OCI-LY7 (cell line): Measurements from ENCODE around the gene PIP5K1C. TPM values are rescaled to one million over a fixed set of nuclear protein-coding genes. Genes with fewer than 3 reads are reported as not detected.

Experiments
- BruUV-seq: library from RNA; stranded (reverse); fragments of 400-500 nt; replicated peaks from 2 replicates; lab custom pipeline; 2021; lab: Mats Ljungman, UMichigan
- CTCF ChIA-PET: fragments of 300-600 bp; sonication (Branson Sonifier 250); formaldehyde crosslinking; loops from one replicate; lab custom pipeline; 2022; ENCODE audit warnings: antibody characterized with exemption; ENCODE audit not compliant: unreplicated experiment; lab: Charles Lee
- POLR2A ChIA-PET: fragments of 300-600 bp; sonication (Branson Sonifier 250); formaldehyde crosslinking; loops from one replicate; lab custom pipeline; 2022; ENCODE audit warnings: antibody characterized with exemption; lab: Charles Lee
- DNase-seq: peaks from one replicate; pipeline ENCODE4 v3.0.0-alpha.2; 2015; ENCODE audit warnings: low spot score
- H2AFZ ChIP-seq: fragments of 200-600 bp; sonication (generic), shearing (Covaris generic); 2 replicates; pipeline ENCODE4 v1.6.1; 2014; ENCODE audit warnings: mild to moderate bottlenecking, antibody characterized with exemption, low read length, moderate library complexity
- H3K27ac ChIP-seq: fragments of 200-600 bp; sonication (generic); 2 replicates; pipeline ENCODE4 v1.5.1; 2014; ENCODE audit warnings: mixed run types, low read depth, mild to moderate bottlenecking, moderate library complexity, low read length, inconsistent platforms; ENCODE audit not compliant: poor library complexity, severe bottlenecking
- H3K36me3 ChIP-seq: fragments of 200-600 bp; sonication (generic); 2 replicates; pipeline ENCODE4 v1.6.1; 2014; ENCODE audit warnings: mild to moderate bottlenecking, antibody characterized with exemption, low read length, moderate library complexity, mixed read lengths; ENCODE audit not compliant: insufficient read depth
- H3K4me1 ChIP-seq: fragments of 200-600 bp; sonication (generic); 2 replicates; pipeline ENCODE4 v1.5.1; 2014; ENCODE audit warnings: mild to moderate bottlenecking, low read length; ENCODE audit not compliant: insufficient read depth, poor library complexity, severe bottlenecking
- H3K4me2 ChIP-seq: fragments of 200-600 bp; sonication (generic); 2 replicates; pipeline ENCODE4 v1.6.1; 2014; ENCODE audit warnings: mild to moderate bottlenecking, low read length
- H3K4me3 ChIP-seq: fragments of 200-600 bp; sonication (generic); 2 replicates; pipeline ENCODE4 v1.5.1; 2014; ENCODE audit warnings: mild to moderate bottlenecking, low read depth, low read length; ENCODE audit not compliant: poor library complexity, severe bottlenecking
- H3K79me2 ChIP-seq: fragments of 200-600 bp; sonication (generic); 2 replicates; pipeline ENCODE4 v1.6.1; 2016; ENCODE audit warnings: low read depth, mild to moderate bottlenecking, low read length, moderate library complexity, mixed read lengths; ENCODE audit not compliant: insufficient read depth
- H3K9me2 ChIP-seq: fragments of 200-600 bp; sonication (generic); 2 replicates; pipeline ENCODE4 v1.6.1; 2016; ENCODE audit warnings: mild to moderate bottlenecking, low read length, mixed read lengths; ENCODE audit not compliant: insufficient read depth
- H3K9me3 ChIP-seq: fragments of 200-600 bp; sonication (generic); 2 replicates; pipeline ENCODE4 v1.6.1; 2014; ENCODE audit warnings: mild to moderate bottlenecking, mixed run types, low read length, mixed read lengths
- H4K20me1 ChIP-seq: fragments of 200-600 bp; sonication (generic); 2 replicates; pipeline ENCODE4 v1.6.1; 2014; ENCODE audit warnings: mild to moderate bottlenecking, antibody characterized with exemption, low read length, moderate library complexity, mixed read lengths; ENCODE audit not compliant: insufficient read depth
- CTCF ChIP-seq: fragments of 200-600 bp; sonication (generic); conservative IDR thresholded peaks from 2 replicates; pipeline ENCODE4 v1.5.1; 2014; ENCODE audit warnings: mild to moderate bottlenecking, antibody characterized with exemption, low read length, moderate library complexity, mixed read lengths
- EZH2phosphoT487 ChIP-seq: fragments of 200-600 bp; sonication (generic); IDR thresholded peaks from 2 replicates; pipeline ENCODE4 v1.6.1; 2018; ENCODE audit warnings: low read depth, borderline replicate concordance, mild to moderate bottlenecking, mixed run types, antibody characterized with exemption, low read length, moderate library complexity, mixed read lengths
- intact Hi-C: fragments of 100-400 bp; cut with micrococcal nuclease; formaldehyde crosslinking; loops from one replicate; pipeline ENCODE4 v1.10.0; 2022; ENCODE audit not compliant: unreplicated experiment
- total RNA-seq, 2 experiments: library from RNA; depleted of rRNA in 1 of 2; stranded (reverse); fragments of >200 nt in 1 of 2; shearing (Covaris generic) in 1 of 2; gene quantifications; 2 replicates each; pipeline ENCODE4 v1.2.3, GENCODE V29; 2014 to 2022

The PIP5K1C gene
- total RNA-seq, 2 experiments from 2014 or later, result 7.6 to 15.1 TPM

GRCh38 chr19:3680939-3681338, 19.3 kb downstream of the PIP5K1C start:
- CTCF ChIA-PET, result no interaction called here
- Histone ChIP-seq H3K9me2 (no peaks in the 10 kb centered on the region), H3K36me3 (peaks cover 11% of the 10 kb centered on the region), H3K9me3 (0 out of 2 replicates have a peak, but pooled peaks cover 7% of the 10 kb centered on the region), H3K4me2 (no peak overlapping the region), H2AFZ (no peak overlapping the region), H3K4me3 (no peak overlapping the region), H3K4me1 (no peaks in the 10 kb centered on the region), H4K20me1 (no peaks in the 10 kb centered on the region), H3K79me2 (no peaks in the 10 kb centered on the region), H3K27ac (no peak overlapping the region)
- DNase-seq, result no peak
- BruUV-seq, result no TSS peak
- POLR2A ChIA-PET, result no interaction called here
- intact Hi-C loops, result no loop called here
- TF ChIP-seq CTCF (no peak), EZH2phosphoT487 (no peak)

GRCh38 chr19:3679581-3679980, 20.7 kb downstream of the PIP5K1C start:
- ChIA-PET CTCF (no interaction called here), POLR2A (no interaction called here)
- no TSS peak for BruUV-seq
- H3K4me3 ChIP-seq, result no peak overlapping the region
- no peak overlapping the region for H3K27ac ChIP-seq
- TF ChIP-seq CTCF, result no peak
- no peak for TF ChIP-seq EZH2phosphoT487
- H4K20me1 ChIP-seq, result 0 out of 2 replicates have a peak, but pooled peaks cover 4% of the 10 kb centered on the region
- no peak for DNase-seq
- H3K4me1 ChIP-seq, result no peaks in the 10 kb centered on the region
- intact Hi-C loops, result no loop called here
- H3K4me2 ChIP-seq, result no peak overlapping the region
- H3K9me2 ChIP-seq, result no peaks in the 10 kb centered on the region
- no peaks in the 10 kb centered on the region for H3K79me2 ChIP-seq
- H3K9me3 ChIP-seq, result 0 out of 2 replicates have a peak, but pooled peaks cover 5% of the 10 kb centered on the region
- H3K36me3 ChIP-seq, result peaks cover 6% of the 10 kb centered on the region
- H2AFZ ChIP-seq, result no peak overlapping the region

- no TSS peak for BruUV-seq
- Histone ChIP-seq H2AFZ (no peak overlapping the region), H3K79me2 (no peaks in the 10 kb centered on the region), H3K9me2 (no peaks in the 10 kb centered on the region), H3K4me1 (no peaks in the 10 kb centered on the region), H4K20me1 (0 out of 2 replicates have a peak, but pooled peaks cover 4% of the 10 kb centered on the region), H3K4me2 (no peak overlapping the region), H3K36me3 (peaks cover 2% of the 10 kb centered on the region), H3K9me3 (0 out of 2 replicates have a peak, but pooled peaks cover under 1% of the 10 kb centered on the region), H3K27ac (no peak overlapping the region), H3K4me3 (no peak overlapping the region)
- DNase-seq, result no peak
- CTCF ChIA-PET, result no interaction called here
- intact Hi-C loops, result no loop called here
- POLR2A ChIA-PET, result no interaction called here
- TF ChIP-seq EZH2phosphoT487, result no peak
Observed at GRCh38 chr19:3679138-3679537, 21.1 kb downstream of the PIP5K1C start.
